Islet precursor cell (in vitro differentiated cells): ENCODE data around the gene HOXC10.

Experiments
- DNase-seq: peaks from one replicate; pipeline ENCODE4 v3.0.0-alpha.2; 2018

Gene HOXC10

DNA sequence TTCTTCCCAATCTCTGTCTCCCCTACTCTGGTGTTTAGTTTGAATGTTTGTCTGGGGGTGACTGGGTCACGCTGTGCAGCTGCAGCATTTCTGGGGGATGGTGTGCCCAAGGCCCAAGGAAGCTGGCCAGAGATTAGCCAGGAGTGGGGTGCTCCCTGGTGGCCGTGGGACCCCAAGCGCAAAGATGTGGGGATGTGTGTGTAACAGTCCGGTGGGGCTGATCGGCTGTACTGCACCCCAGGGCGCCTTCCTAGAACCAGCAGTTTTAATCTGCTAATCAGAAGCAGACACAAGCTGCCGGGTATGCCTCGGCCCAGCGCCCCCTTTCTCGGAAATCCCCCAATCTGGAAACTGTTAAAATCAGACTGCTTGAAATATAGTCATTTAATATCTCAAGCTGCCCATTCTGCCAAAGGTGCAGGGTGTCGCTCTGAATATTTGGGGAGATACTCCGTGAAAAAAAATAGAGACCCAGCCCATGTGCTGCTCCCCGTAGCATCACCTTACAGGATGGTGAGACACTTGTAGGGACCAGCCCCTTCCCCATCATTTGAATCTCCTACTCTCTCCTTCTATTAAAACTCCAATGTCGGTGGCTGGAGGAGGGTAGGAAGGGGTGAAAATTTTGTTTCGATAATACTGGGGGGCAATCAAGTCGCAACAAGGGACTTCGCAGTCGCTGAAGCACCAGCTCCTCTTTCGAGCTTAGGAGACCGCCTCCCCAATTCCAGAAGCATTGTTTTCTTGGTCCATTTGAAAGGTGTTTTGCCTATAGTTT lies 19.3 kb downstream of the HOXC10 start:
- DNase-seq: no peak

GRCh38 chr12:54004841-54005530 lies 20.0 kb downstream of the HOXC10 start:
- peak; percentile 87 for DNase-seq

DNA sequence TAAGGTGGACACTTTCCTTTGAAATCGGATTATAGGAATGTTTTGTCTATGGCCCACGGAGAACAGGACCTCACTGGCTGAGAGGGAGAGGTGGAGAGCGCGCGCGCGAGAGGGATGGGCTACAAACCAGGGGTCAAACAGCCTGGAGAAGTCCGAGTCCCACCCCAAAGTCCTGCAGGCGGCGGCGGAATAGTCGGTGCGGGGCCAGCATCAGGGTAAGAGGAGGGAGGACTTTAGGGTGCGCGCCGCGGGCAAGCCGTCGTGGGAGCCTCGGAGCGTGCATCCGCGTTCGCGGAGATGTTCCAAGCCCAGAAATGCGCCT lies 20.5 kb downstream of the HOXC10 start:
- no peak for DNase-seq

- peak; percentile 95 for DNase-seq
These were observed 21.1 kb downstream of the HOXC10 start for GRCh38 chr12:54005853-54006558.

DNA sequence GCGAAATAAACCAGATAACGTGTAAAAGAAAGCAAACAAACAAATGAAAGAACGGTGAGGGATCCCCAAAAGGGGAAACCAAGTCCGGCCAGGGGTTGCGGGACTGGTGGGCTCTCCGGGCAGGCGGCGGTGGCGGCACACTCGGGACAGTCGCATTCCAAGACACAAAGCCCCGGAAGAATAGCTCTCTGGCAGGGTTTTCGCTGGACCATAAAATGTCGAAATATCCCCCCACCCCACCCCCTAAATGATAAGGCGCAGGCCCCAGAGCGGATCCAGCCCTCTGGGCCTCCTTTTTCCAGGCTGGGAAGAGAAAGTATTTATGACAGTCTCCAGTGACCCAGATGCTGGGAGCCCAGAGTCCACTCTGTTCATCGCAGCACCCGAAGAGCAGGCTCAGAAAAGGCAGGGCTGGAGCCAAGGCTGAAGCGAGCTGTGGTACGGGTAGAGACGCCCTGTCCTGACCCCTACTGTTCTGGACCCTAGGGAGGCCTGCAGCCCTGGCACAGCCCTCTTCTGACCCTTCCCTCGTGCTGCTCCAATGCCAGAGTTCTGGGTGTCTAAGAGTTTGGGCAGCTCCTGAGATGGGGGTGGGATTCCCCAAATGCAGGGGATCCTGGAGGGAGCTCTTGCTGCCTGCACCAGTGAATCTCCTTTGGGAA lies 21.7 kb downstream of the HOXC10 start:
- DNase-seq: no peak

GRCh38 chr12:54007538-54008259 lies 22.8 kb downstream of the HOXC10 start:
- no peak for DNase-seq

GRCh38 chr12:54008260-54008552 lies 23.3 kb downstream of the HOXC10 start:
- DNase-seq: no peak

- DNase-seq: no peak
These were observed 24.5 kb downstream of the HOXC10 start for GRCh38 chr12:54009171-54010052.

DNA sequence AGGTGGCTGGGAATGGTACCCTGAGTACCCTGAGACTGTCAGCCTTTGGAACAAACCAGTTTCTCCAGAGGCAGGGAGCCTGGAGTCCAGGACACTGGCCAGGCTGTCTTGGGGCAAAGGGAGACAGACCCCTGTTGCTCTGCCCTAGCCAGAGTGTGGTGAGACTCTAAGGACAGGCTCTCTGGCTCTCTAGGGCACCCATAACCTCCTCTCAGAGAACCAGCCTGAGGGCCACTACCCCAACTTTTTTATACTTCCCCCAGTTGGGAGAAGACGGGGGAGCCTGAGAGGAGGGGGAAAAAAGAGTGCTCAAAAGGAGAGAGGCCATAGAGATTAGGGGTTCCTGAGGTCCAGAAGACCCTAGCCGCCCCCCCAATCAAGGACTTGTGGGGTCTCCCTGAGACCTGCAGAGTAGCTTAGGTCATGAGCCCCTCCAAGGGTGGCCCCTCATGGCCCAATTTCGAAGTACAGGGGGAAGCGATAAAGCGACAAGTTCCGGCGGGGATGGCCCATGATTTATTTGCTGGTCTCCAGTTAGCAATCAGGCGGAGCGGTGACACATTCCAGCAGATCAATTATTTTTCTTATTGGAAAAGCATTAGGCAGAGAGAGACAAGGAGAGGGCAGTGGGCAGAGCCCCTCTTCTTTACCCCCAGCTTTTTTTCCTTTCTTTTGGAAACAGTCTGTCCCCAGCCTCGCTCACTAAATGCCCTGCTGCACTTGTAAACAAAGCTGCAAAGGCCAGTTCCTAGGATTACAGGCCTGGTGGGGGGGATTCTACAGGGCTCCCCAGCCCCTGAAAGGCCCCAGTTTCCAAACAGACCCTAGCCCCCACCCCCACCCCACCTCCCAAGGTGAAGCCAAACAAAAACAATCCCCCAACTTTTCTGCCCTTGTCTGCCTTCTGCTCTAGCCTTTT lies 25.4 kb downstream of the HOXC10 start:
- DNase-seq: no peak

DNA sequence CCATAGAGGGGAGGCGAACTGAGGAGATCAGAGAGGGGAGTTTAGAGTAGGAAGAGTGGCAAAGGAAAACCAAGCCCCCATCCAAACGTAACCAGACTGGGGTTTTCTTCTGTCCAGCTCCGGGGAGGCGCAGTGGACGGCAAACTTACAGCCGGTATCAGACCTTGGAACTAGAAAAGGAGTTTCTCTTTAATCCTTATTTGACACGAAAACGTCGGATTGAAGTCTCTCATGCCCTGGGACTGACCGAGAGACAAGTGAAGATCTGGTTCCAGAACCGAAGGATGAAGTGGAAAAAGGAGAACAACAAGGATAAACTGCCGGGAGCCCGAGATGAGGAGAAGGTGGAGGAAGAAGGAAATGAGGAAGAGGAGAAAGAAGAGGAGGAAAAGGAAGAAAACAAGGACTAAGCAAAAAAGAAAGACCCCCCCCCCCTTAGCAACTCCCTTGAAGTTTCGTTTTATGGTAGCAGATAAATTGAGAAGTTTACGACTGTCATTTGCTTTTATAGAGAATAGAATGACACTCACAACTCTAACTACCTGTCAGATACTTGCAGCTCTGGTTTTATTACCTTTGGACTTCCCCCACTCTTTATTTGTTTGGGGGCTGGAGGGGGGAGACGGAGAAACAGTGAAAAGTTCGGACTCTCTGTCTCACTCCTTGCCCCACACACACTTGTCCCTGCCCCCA lies 26.2 kb downstream of the HOXC10 start:
- DNase-seq: no peak

DNA sequence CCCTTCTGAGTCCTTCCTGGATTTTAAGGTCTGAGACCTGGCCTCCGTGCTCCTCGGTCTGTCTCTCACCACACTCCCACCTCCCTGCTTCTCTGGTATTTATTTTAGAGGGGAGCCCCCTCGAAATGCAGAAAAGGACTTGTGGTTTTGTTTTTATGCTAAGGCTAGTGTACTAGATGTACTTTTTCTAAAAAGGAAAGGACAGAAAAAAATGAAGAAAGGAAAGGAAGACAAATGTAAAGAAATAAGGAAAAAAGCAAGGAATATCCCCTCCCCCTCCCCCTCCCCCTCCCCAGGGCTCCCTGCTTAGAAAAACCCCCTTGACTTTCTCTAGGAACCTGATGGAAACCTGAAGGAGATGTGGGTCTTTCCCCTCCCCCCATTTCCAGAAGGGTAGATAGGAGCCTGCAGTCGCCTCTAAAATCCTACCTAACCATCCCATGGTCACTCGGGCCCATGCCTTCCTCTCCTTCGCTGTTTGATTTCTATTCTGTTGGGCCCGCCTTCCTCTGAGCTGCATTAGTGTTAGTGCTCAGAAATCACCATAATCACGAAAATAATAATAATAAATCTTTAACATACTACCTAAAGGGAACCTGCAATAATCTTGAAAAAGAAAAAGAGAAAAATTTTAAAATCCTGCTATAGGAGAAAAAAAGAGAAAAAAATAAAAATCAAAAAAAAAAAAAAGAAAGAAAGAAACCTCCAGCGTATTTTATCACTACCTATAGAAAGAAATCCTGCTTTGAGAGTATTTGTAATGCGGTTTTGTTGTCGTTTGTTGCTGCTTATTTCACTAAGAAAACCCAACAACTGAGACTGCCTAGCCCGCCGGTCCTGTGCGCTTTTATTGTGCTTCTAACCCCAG lies 27.0 kb downstream of the HOXC10 start:
- no peak for DNase-seq

GRCh38 chr12:54012631-54013409 lies 27.9 kb downstream of the HOXC10 start:
- no peak for DNase-seq

DNA sequence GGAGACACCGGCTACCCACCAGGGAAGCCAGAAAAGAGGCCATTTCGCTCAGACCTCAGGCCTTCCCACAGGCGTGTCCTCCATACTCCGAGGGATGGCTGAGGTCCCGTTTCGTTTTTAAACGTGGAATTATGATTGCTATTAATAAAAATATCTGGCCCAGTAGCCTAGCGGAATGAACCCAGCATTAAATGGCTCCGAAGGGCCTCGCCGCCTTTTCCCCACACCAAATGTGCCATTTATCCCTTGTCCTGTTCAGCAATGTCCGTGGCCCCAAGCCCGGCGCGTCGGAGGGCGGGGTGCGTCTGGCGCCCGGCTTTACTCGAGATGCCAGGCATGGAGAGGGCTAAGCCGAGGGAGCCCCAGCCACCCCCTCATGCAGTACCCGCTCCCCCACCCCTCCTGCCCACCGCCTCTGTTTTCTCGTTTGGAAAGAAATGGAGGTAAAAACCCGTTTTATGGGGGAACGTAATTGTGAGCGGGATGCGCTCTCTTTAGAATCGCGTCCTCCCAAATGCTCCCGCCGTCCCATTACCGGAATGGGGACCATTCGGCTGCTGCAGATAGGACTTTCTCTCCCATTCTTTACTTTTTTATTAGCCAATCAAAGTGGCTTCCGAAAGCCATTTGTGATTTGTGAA lies 29.6 kb downstream of the HOXC10 start:
- DNase-seq: no peak

DNA sequence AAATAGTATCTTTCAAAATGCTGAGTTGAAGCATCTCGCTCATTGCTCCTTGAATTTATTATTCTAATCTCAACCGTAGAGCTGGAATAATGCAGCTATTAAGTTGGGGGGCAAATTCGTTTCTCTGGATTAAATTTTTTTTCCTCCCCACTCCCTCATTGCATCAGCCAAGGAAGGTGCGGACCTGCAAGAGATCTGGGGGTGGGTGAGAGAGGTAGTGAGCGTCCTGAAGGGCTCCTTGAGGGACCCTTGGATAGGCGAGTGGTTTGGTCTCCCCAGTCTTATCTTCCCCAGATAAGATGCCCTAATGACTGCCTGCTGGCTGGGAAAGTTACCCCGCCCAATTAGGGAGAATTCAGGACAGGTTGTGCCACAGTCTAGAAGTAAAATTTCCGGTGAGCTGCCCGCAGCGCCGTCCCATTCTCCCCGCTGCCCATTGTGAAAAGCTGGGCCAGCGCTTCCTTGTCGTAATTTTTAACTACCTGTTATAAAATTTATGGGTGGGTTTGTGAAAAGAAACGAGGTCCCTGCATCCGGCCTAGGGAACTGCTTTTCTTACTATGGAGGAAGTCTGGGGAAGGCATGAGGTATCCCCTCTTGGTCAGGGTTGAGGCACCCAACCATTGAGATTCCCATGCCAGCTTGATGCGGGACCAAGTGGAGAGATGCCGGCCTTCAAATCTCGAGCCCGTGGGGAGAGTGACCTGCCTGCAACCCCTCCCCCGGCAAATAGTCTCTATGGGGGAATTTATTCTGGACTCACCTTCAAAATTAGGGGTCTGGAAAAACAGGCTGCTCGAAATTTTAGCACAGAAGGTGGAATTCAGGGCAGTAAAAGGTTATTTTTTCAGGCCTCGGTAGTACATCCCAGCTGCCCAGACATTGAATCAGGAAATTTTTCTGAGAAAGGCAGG lies 30.3 kb downstream of the HOXC10 start:
- DNase-seq: no peak

DNA sequence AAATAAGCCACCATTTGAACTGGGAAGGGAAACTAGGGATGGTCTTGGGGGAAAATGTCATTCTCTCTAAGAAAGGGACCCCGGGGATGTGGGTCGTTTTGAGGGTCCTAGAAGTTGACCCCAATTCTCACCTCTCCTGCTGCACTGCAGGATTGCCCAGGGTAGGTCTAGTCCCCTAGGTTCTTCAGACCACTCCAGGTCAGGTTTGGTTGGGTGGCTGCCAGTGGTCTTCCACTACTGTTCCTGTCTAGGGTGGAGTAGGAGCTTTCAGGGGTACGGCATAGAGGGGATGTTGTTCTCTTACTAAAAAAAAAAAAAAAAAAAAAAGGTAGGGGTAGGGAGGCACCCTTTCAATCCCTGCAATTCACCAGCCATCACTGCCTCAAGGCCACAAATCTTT lies 31.1 kb downstream of the HOXC10 start:
- DNase-seq: no peak

GRCh38 chr12:54016478-54016964 lies 31.6 kb downstream of the HOXC10 start:
- no peak for DNase-seq
